Testis (tissue), 2 donors: ENCODE data around the gene FMO3.

ENCODE experiments used
- CTCF ChIP-seq, 3 experiments: fragments of 450-650 bp in 2 of 3; fragments of 200-600 bp in 1 of 3; sonication (generic) in 1 of 3; IDR thresholded peaks; one replicate each; pipeline ENCODE4 v1.5.1; 2016 to 2019; ENCODE audit warnings: antibody characterized with exemption in 3 of 3, mild to moderate bottlenecking in 2 of 3, moderate library complexity in 1 of 3
- POLR2A ChIP-seq: fragments of 450-650 bp; IDR thresholded peaks from one replicate; pipeline ENCODE4 v1.6.1; 2017; ENCODE audit warnings: antibody characterized with exemption, mild to moderate bottlenecking, moderate library complexity

- TF ChIP-seq CTCF (IDR thresholded peaks at IDR 0.05): no peak
- TF ChIP-seq POLR2A: no peak
These were observed 49.7 kb downstream of the FMO3 start for GRCh38 chr1:171140401-171140800.
